Measurements from ENCODE around the gene CCT2.

- TF ChIP-seq CTCF (IDR thresholded peaks at IDR 0.05; ENCODE audit: insufficient read depth, low read depth, low read length): no peak
- no peak for TF ChIP-seq EZH2 (IDR thresholded peaks at IDR 0.05; ENCODE audit: insufficient read depth, low read length)
These were observed 56.3 kb downstream of the CCT2 start for GRCh38 chr12:69641546-69641945.

All from astrocyte (in vitro differentiated cells and primary cell).